ENCODE results near the gene NKG7. TPM values are rescaled to one million over a fixed set of nuclear protein-coding genes. Genes with fewer than 3 reads are reported as not detected.
A peak's percentile ranks its signal among the peaks of the same experiment; 100 is the strongest.

Gene NKG7
- total RNA-seq, 4 donors from 2014 or later: 1.2 to 1.8 TPM; not detected in 2

DNA sequence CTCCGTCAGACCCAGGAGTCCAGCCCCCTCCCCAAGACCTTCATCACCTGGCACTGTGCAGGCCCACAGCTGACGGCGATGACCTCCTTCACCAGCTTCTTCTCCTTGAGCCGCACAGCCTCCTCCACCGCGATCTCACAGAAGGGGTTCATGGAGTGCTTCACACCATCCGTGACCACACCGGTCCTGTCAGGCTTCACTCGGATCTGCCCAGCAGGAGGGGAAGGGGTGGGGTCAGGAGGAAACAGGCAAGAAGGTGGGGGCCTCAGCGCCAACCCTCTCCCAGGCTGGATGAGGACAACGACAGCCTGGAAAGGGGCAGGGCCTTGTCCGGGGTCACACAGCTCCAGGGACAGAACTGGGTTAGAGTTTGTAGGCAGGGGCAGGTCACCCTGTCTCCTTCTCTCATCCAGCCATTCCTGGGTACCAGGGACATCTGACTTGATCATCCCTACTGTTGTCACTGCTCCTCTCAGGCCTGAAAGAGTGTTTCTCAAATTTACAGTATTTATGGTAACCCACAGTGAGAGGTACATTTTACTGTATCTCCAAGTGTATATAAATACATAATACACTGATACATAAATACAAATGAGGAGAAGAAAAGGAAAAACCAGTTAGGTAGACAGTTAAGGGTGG, 18.2 kb downstream of the NKG7 start:
- Histone ChIP-seq H3K4me1 (no peaks in the 10 kb centered on the region), H3K27me3 (no peaks in the 10 kb centered on the region), H3K36me3 (peaks cover 0 to 38% (median 0%) of the 10 kb centered on the region in 3 donors), H3K9me3 (no peaks in the 10 kb centered on the region), H3K4me3 (no peak overlapping the region), H3K27ac (no peak overlapping the region)
- no peak for TF ChIP-seq POLR2A (IDR thresholded peaks at IDR 0.05)
- TF ChIP-seq, protein P1, sequence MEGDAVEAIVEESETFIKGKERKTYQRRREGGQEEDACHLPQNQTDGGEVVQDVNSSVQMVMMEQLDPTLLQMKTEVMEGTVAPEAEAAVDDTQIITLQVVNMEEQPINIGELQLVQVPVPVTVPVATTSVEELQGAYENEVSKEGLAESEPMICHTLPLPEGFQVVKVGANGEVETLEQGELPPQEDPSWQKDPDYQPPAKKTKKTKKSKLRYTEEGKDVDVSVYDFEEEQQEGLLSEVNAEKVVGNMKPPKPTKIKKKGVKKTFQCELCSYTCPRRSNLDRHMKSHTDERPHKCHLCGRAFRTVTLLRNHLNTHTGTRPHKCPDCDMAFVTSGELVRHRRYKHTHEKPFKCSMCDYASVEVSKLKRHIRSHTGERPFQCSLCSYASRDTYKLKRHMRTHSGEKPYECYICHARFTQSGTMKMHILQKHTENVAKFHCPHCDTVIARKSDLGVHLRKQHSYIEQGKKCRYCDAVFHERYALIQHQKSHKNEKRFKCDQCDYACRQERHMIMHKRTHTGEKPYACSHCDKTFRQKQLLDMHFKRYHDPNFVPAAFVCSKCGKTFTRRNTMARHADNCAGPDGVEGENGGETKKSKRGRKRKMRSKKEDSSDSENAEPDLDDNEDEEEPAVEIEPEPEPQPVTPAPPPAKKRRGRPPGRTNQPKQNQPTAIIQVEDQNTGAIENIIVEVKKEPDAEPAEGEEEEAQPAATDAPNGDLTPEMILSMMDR (IDR thresholded peaks at IDR 0.05): no peak
- no peak for DNase-seq

GRCh38 chr19:51352783-51353360, 19.6 kb downstream of the NKG7 start:
- Histone ChIP-seq H3K9me3 (no peaks in the 10 kb centered on the region), H3K27ac (no peak overlapping the region), H3K4me1 (no peaks in the 10 kb centered on the region), H3K27me3 (no peaks in the 10 kb centered on the region), H3K4me3 (no peak overlapping the region), H3K36me3 (peaks cover 0 to 38% (median 0%) of the 10 kb centered on the region in 3 donors)
- no peak for DNase-seq
- TF ChIP-seq, protein P1 (IDR thresholded peaks at IDR 0.05): no peak
- TF ChIP-seq POLR2A (IDR thresholded peaks at IDR 0.05): no peak

- no peak for DNase-seq
- Histone ChIP-seq H3K4me3 (no peak overlapping the region), H3K9me3 (no peaks in the 10 kb centered on the region), H3K36me3 (peaks cover 0 to 43% (median 0%) of the 10 kb centered on the region in 3 donors), H3K27ac (peak overlapping the region in 1 of 4 donors; percentile 64), H3K4me1 (no peaks in the 10 kb centered on the region), H3K27me3 (no peaks in the 10 kb centered on the region)
- TF ChIP-seq, protein P1 (IDR thresholded peaks at IDR 0.05): no peak
- no peak for TF ChIP-seq POLR2A (IDR thresholded peaks at IDR 0.05)
Observed at GRCh38 chr19:51351266-51351990, 21.0 kb downstream of the NKG7 start.

GRCh38 chr19:51347209-51347928, 25.1 kb downstream of the NKG7 start:
- TF ChIP-seq, protein P1 (IDR thresholded peaks at IDR 0.05): no peak
- TF ChIP-seq POLR2A (IDR thresholded peaks at IDR 0.05): no peak
- Histone ChIP-seq H3K4me3 (no peak overlapping the region), H3K4me1 (peaks cover 0 to 9% (median 0%) of the 10 kb centered on the region in 4 donors), H3K36me3 (peaks cover 0 to 48% (median 0%) of the 10 kb centered on the region in 3 donors), H3K9me3 (no peaks in the 10 kb centered on the region), H3K27me3 (no peaks in the 10 kb centered on the region), H3K27ac (peak overlapping the region in 1 of 4 donors; percentile 33)
- no peak for DNase-seq

DNA sequence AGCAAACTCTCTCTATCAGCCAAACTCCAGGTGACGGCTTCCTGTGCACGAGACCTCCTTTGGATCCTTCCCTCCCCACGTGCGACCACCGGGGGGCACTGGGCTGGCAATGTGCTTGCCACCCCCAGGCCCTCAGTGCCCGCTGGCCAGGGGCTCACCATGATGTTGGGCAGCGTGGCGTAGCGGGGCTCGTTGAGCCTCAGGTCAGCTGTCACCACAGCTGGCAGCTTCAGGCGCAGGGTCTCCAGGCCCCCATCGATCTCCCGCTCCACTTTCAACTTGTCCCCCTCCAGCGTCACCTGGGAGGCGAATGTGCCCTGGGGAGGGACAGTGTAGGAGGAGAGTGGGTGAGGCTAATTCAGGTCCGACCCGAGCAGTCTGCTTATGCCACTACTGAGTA, 25.7 kb downstream of the NKG7 start:
- Histone ChIP-seq H3K27ac (no peak overlapping the region), H3K4me1 (peaks cover 0 to 9% (median 0%) of the 10 kb centered on the region in 4 donors), H3K27me3 (no peaks in the 10 kb centered on the region), H3K36me3 (peaks cover 0 to 42% (median 0%) of the 10 kb centered on the region in 3 donors), H3K9me3 (no peaks in the 10 kb centered on the region), H3K4me3 (no peak overlapping the region)
- TF ChIP-seq, protein P1 (IDR thresholded peaks at IDR 0.05): no peak
- DNase-seq: no peak
